GM06990 (cell line): ENCODE measurements around the gene RGS17.

Experiments used
- DNase-seq: peaks from one replicate; pipeline ENCODE4 v3.0.0-alpha.2; 2011; ENCODE audit not compliant: insufficient read length; ENCODE audit errors: extremely low read depth
- H3K27me3 ChIP-seq: replicated peaks from 2 replicates; pipeline ENCODE4 v1.6.0; 2011; ENCODE audit warnings: low read length; ENCODE audit not compliant: control insufficient read depth, insufficient read depth
- H3K36me3 ChIP-seq: 2 replicates; pipeline ENCODE4 v1.5.1; 2011; ENCODE audit warnings: low read length; ENCODE audit not compliant: control insufficient read depth, insufficient read depth
- H3K4me3 ChIP-seq: replicated peaks from 2 replicates; pipeline ENCODE4 v1.5.1; 2011; ENCODE audit warnings: low read depth, mild to moderate bottlenecking, control low read depth, low read length
- TF ChIP-seq, protein P1 (sequence below): IDR thresholded peaks from 2 replicates; pipeline ENCODE4 v1.5.1; 2011; ENCODE audit warnings: low read length, control low read depth, mild to moderate bottlenecking, inconsistent platforms; ENCODE audit not compliant: insufficient read depth, poor library complexity, severe bottlenecking

RGS17 gene

GRCh38 chr6:153038378-153039057, 92.6 kb downstream of the RGS17 start:
- TF ChIP-seq, protein P1, sequence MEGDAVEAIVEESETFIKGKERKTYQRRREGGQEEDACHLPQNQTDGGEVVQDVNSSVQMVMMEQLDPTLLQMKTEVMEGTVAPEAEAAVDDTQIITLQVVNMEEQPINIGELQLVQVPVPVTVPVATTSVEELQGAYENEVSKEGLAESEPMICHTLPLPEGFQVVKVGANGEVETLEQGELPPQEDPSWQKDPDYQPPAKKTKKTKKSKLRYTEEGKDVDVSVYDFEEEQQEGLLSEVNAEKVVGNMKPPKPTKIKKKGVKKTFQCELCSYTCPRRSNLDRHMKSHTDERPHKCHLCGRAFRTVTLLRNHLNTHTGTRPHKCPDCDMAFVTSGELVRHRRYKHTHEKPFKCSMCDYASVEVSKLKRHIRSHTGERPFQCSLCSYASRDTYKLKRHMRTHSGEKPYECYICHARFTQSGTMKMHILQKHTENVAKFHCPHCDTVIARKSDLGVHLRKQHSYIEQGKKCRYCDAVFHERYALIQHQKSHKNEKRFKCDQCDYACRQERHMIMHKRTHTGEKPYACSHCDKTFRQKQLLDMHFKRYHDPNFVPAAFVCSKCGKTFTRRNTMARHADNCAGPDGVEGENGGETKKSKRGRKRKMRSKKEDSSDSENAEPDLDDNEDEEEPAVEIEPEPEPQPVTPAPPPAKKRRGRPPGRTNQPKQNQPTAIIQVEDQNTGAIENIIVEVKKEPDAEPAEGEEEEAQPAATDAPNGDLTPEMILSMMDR: no peak
- Histone ChIP-seq H3K4me3 (no peak overlapping the region), H3K36me3 (no peaks in the 10 kb centered on the region), H3K27me3 (no peaks in the 10 kb centered on the region)
- DNase-seq: no peak

DNA sequence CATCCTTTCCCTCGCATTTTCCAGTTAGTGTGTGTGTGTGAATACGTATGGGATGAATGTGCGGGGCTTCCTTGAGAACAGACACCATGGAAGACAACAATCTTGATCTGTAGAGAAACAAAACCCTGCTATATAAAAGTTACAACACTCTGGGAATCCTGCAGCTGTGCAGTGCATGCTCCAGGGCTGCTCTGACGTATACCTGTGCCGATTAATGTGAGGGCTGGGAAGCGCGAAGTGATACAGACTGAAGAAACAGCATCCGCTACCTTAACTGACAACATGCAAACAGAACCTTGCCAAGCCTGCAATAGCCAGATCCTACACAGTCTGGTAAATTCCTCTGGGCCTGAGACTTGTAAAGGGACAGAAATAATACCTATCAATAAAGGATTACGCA, 96.9 kb downstream of the RGS17 start:
- DNase-seq: no peak
- TF ChIP-seq, protein P1: no peak
- Histone ChIP-seq H3K4me3 (no peak overlapping the region), H3K27me3 (no peaks in the 10 kb centered on the region), H3K36me3 (no peaks in the 10 kb centered on the region)

DNA sequence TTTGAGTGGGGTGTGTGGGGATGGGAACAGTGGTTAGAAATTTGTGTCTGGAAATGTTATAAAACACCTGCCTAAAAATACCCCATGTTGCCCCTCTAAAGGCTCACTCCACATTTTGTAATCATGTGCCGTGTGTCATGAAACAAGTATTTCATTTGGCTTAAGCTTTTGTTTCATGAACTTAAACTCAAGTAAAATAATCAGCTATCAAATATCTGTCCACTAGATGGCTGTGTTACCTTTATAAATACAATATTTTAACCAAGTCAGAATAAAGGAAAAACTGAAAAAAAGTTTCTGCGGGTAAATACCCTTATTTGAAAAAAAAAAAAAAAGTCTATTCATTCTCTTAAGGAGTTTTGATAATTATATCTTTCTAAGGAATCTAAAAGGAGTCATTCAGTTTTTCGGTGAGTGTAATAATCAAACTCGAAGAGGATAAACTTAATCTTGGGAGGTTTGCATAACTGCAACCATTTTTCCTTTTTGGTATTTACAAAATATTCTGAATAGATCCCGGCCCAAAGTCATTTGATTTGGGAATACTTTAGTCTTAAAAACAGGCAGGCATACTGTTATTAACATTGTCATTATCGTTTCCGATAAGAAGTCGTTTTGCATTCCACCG, 98.7 kb downstream of the RGS17 start:
- TF ChIP-seq, protein P1: peak; percentile 26
- Histone ChIP-seq H3K4me3 (no peak overlapping the region), H3K27me3 (no peaks in the 10 kb centered on the region), H3K36me3 (no peaks in the 10 kb centered on the region)
- peak; percentile 3 for DNase-seq

DNA sequence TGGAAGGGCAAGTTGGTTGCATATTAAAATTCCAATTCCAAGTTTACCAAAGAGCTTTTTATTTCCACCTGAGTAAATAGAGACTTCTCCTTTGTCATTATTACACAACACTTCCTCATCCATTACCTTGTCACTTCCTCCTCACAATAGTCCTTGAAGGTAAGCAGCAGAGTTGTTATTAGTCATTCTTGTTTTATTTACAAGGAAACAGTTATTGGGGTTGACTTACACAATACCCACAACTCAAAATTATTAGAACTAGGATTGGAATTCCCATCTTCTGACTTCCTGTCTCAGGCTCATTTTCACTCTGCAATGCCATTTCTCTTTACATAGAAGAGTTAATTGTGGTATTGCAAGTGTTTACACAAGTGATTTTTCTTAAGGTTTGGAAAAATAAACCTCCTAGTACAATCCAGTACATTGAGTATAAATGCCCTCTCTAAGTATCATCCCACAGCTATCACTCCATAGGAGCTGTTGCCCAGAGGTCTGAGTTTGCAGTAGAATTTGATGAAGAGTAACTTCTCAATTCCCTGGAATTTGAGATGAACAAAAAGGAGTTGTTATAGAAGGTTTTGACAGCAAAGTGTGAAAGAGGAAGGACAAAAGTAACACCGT, 99.6 kb downstream of the RGS17 start:
- no peak overlapping the region for H3K4me3 ChIP-seq
- no peak for DNase-seq

GRCh38 chr6:153028963-153029362, 102.1 kb downstream of the RGS17 start:
- TF ChIP-seq, protein P1: no peak
- no peak overlapping the region for H3K4me3 ChIP-seq
- H3K27me3 ChIP-seq: no peaks in the 10 kb centered on the region
- no peak for DNase-seq
- H3K36me3 ChIP-seq: no peaks in the 10 kb centered on the region

More for the DNA sequence above, 99.6 kb downstream of the RGS17 start:
- no peaks in the 10 kb centered on the region for H3K36me3 ChIP-seq
- H3K27me3 ChIP-seq: no peaks in the 10 kb centered on the region
- TF ChIP-seq, protein P1: no peak
